Keratinocyte (primary cell): ENCODE data around the gene TMPRSS11D. TPM values are rescaled to one million over a fixed set of nuclear protein-coding genes. Genes with fewer than 3 reads are reported as not detected.
A peak's percentile ranks its signal among the peaks of the same experiment; 100 is the strongest.

ENCODE experiments used
- DNase-seq: peaks from one replicate; pipeline ENCODE4 v3.0.0-alpha.2; 2011; ENCODE audit warnings: low read depth, missing footprints, low spot score
- FAIRE-seq: peaks from 2 replicates; lab custom pipeline; 2011; peaks lifted over from hg19 to GRCh38; lab: Jason Lieb, UNC
- H2AFZ ChIP-seq: 2 replicates; pipeline ENCODE4 v1.6.0; 2012; ENCODE audit warnings: low read length, control low read depth, inconsistent platforms; ENCODE audit not compliant: control insufficient read depth
- H3K27ac ChIP-seq: 2 replicates; pipeline ENCODE4 v1.5.1; 2011; ENCODE audit warnings: low read length; ENCODE audit not compliant: control insufficient read depth, insufficient read depth
- H3K27me3 ChIP-seq: 3 replicates; pipeline ENCODE4 v1.6.0; 2011; ENCODE audit warnings: low read length; ENCODE audit not compliant: control insufficient read depth, insufficient read depth; ENCODE audit errors: extremely low read depth
- H3K36me3 ChIP-seq, 2 experiments: 2 replicates in 1 of 2; 3 replicates in 1 of 2; pipeline ENCODE4 v1.5.1; 2011; ENCODE audit warnings: low read length in 2 of 2, mild to moderate bottlenecking in 1 of 2; ENCODE audit not compliant: control insufficient read depth in 2 of 2, insufficient read depth in 2 of 2; ENCODE audit errors: extremely low read depth in 1 of 2
- H3K4me1 ChIP-seq: 3 replicates; pipeline ENCODE4 v1.5.1; 2011; ENCODE audit warnings: low read length; ENCODE audit not compliant: control insufficient read depth, insufficient read depth; ENCODE audit errors: extremely low read depth
- H3K4me2 ChIP-seq: 3 replicates; pipeline ENCODE4 v1.6.0; 2011; ENCODE audit warnings: low read depth, low read length; ENCODE audit not compliant: control insufficient read depth, insufficient read depth; ENCODE audit errors: extremely low read depth
- H3K4me3 ChIP-seq, 3 experiments: fragments of 200-600 bp in 1 of 3; sonication (generic) in 1 of 3; 2 replicates in 2 of 3; 3 replicates in 1 of 3; pipeline ENCODE4 v1.5.1; 2011 to 2016; ENCODE audit warnings: low read length in 3 of 3, mild to moderate bottlenecking in 3 of 3, control low read depth in 2 of 3, inconsistent platforms in 1 of 3, low read depth in 1 of 3, mixed read lengths in 1 of 3, mixed run types in 1 of 3, moderate library complexity in 1 of 3; ENCODE audit not compliant: control insufficient read depth in 2 of 3, insufficient read depth in 2 of 3; ENCODE audit errors: extremely low read depth in 1 of 3
- H3K79me2 ChIP-seq: 2 replicates; pipeline ENCODE4 v1.6.0; 2012; ENCODE audit warnings: low read length; ENCODE audit not compliant: control insufficient read depth, insufficient read depth
- H3K9ac ChIP-seq: 3 replicates; pipeline ENCODE4 v1.6.0; 2011; ENCODE audit warnings: low read length; ENCODE audit not compliant: control insufficient read depth, insufficient read depth; ENCODE audit errors: extremely low read depth
- H3K9me1 ChIP-seq: 3 replicates; pipeline ENCODE4 v1.6.0; 2011; ENCODE audit warnings: low read length; ENCODE audit not compliant: control insufficient read depth, insufficient read depth; ENCODE audit errors: extremely low read depth
- H3K9me3 ChIP-seq: 2 replicates; pipeline ENCODE4 v1.5.1; 2012; ENCODE audit warnings: low read depth, low read length; ENCODE audit not compliant: control insufficient read depth
- H4K20me1 ChIP-seq: 3 replicates; pipeline ENCODE4 v1.6.0; 2011; ENCODE audit warnings: low read length; ENCODE audit not compliant: control insufficient read depth, insufficient read depth; ENCODE audit errors: extremely low read depth
- CTCF ChIP-seq, 3 experiments: IDR thresholded peaks in 1 of 3; conservative IDR thresholded peaks in 1 of 3; optimal IDR thresholded peaks in 1 of 3; 2 replicates in 2 of 3; 3 replicates in 1 of 3; pipeline versions ENCODE3 to v1.5.1; 2011; ENCODE audit warnings: low read length in 3 of 3, mild to moderate bottlenecking in 3 of 3, moderate library complexity in 2 of 3, control low read depth in 1 of 3, inconsistent platforms in 1 of 3; ENCODE audit not compliant: insufficient read depth in 2 of 3; ENCODE audit errors: extremely low read depth in 1 of 3
- EZH2 ChIP-seq: IDR thresholded peaks from one replicate; pipeline ENCODE4 v1.6.1; 2012; ENCODE audit warnings: inconsistent platforms, mild to moderate bottlenecking, low read length, moderate library complexity
- dilution Hi-C: fragments of 300-500 bp; cut with MboI; formaldehyde crosslinking; loops from one replicate; pipeline ENCODE4 v1.7.0; 2020; ENCODE audit warnings: low sequenced_read_pairs; ENCODE audit not compliant: extremely low pct_ligation_motif_present
- polyA plus RNA-seq, 5 experiments: library from polyadenylated mRNA; depleted of rRNA in 3 of 5; stranded (reverse) in 3 of 5; stranded (forward) in 1 of 5; unstranded in 1 of 5; fragments of >200 nt; gene quantifications; 1 replicate in 1 of 5; 2 replicates in 3 of 5; 3 replicates in 1 of 5; pipeline versions ENCODE4 v1.2.1 to v1.2.3, GENCODE V29; 2011 to 2012; ENCODE audit warnings: missing spikeins in 2 of 5, low read depth in 1 of 5, low replicate concordance in 1 of 5

Gene TMPRSS11D
- polyA plus RNA-seq, 1 donor (not counting 4 experiments of a cell fraction or from before 2014, with no cell fraction given), result 0.28 TPM

- H2AFZ ChIP-seq, result peak overlapping the region; percentile 76
- no peaks in the 10 kb centered on the region for H3K9me1 ChIP-seq
- no peak overlapping the region for H3K4me2 ChIP-seq
- DNase-seq, result no peak
- no peaks in the 10 kb centered on the region for H3K36me3 ChIP-seq
- no peak overlapping the region for H3K9ac ChIP-seq
- no peaks in the 10 kb centered on the region for H3K27me3 ChIP-seq
- TF ChIP-seq EZH2 (no peak), CTCF (optimal IDR thresholded peaks at IDR 0.05 in 1 of 3, IDR thresholded peaks at IDR 0.05 in 1 of 3, conservative IDR thresholded peaks at IDR 0.05 in 1 of 3; ENCODE audit: extremely low read depth in 1 of 3, insufficient read depth in 2 of 3, low read length in 3 of 3) (no peak)
- no peaks in the 10 kb centered on the region for H3K9me3 ChIP-seq
- H3K4me3 ChIP-seq, result no peak overlapping the region
- H3K27ac ChIP-seq, result peak overlapping the region; percentile 73
- peaks cover 42% of the 10 kb centered on the region for H3K4me1 ChIP-seq
- H4K20me1 ChIP-seq, result no peaks in the 10 kb centered on the region
- no peaks in the 10 kb centered on the region for H3K79me2 ChIP-seq
- no peak for FAIRE-seq
- dilution Hi-C loops, result no loop called here
Measured at GRCh38 chr4:67884701-67885100, 899 bp upstream of the TMPRSS11D start.

- peaks cover 42% of the 10 kb centered on the region for H3K4me1 ChIP-seq
- no peaks in the 10 kb centered on the region for H4K20me1 ChIP-seq
- H3K4me2 ChIP-seq, result no peak overlapping the region
- FAIRE-seq (no peak), DNase-seq (no peak)
- no peak overlapping the region for H3K27ac ChIP-seq
- TF ChIP-seq EZH2 (no peak), CTCF (optimal IDR thresholded peaks at IDR 0.05 in 1 of 3, IDR thresholded peaks at IDR 0.05 in 1 of 3, conservative IDR thresholded peaks at IDR 0.05 in 1 of 3; ENCODE audit: extremely low read depth in 1 of 3, insufficient read depth in 2 of 3, low read length in 3 of 3) (no peak)
- H3K79me2 ChIP-seq, result no peaks in the 10 kb centered on the region
- H3K9me1 ChIP-seq, result no peaks in the 10 kb centered on the region
- H3K27me3 ChIP-seq, result no peaks in the 10 kb centered on the region
- dilution Hi-C loops, result no loop called here
- no peak overlapping the region for H2AFZ ChIP-seq
- no peak overlapping the region for H3K9ac ChIP-seq
- H3K9me3 ChIP-seq, result no peaks in the 10 kb centered on the region
- H3K36me3 ChIP-seq, result no peaks in the 10 kb centered on the region
- H3K4me3 ChIP-seq, result no peak overlapping the region
Measured at GRCh38 chr4:67883458-67883857, 344 bp downstream of the TMPRSS11D start.
